ENCODE measurements around the gene CNIH3. TPM values are rescaled to one million over a fixed set of nuclear protein-coding genes. Genes with fewer than 3 reads are reported as not detected.

Gene CNIH3
- total RNA-seq, 2 experiments from 2014 or later: 0.82 to 1.3 TPM

DNA sequence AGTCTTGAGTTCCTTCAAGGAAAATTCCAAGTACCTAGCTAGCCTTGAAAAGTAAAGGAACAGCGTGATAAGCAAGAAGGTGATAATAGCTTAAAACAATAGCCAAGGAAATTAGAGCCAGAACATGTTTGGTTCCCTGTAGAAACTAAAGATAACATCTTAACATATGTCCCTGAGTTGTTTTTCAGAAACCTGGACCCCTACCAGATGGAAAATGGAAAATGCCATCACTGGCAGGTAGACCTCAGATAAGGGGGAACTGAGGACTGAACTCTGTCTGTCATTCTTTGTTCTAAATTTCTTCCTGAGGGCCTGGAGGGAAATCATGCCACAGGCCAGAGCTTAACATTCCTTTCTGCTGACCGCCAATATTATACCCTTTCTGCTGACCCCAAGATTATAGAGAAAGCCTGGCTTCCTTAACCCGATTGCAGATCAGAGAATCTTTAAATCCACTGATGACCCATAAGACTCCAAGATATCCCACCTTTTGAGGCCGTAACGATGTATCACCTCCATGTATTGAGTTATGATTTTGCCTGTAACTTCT lies 23.4 kb downstream of the CNIH3 start:
- ChIA-PET CTCF (no interaction called here), POLR2A (no interaction called here)

DNA sequence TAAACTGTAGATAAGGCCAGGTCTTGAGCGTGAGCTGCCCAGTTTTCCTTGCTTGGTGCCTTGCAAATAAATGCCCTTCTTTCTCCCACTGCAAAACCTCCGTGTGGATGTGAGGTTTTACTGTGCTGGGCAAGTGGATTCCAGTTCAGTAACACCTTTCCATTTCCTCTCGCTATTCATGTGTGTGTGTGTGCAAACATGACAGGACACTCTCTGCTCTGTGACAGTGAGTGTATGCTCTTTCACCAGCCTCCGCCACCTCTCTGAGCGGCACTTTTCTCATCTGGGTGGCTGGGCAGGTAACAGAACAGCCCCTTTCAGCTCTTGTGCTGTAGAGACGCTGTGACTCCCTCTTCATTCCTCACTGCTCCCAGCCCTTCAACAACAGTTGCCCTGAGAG lies 23.9 kb downstream of the CNIH3 start:
- ChIA-PET CTCF (no interaction called here), POLR2A (no interaction called here)

DNA sequence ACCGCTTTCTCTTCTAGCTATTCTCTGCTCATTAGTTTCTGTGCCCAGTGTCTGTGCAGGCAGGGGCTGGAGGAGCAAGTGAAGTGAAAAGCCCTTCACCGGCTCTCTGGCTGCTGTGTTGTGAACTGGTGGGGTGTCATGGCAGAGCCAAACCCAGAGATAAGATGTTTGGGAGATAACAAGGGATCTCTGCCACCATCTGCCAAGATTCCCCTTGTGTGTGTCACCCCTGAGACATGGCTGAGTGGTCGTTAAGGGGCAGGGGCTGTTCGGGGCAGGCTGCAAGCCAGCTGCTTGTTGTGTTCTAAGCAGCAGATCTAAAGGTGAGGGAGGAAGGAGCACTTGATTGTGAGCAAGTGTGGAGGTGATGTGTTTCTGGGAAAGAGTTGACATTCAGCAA lies 24.5 kb downstream of the CNIH3 start:
- POLR2A ChIA-PET: no interaction called here
- CTCF ChIA-PET: no interaction called here

DNA sequence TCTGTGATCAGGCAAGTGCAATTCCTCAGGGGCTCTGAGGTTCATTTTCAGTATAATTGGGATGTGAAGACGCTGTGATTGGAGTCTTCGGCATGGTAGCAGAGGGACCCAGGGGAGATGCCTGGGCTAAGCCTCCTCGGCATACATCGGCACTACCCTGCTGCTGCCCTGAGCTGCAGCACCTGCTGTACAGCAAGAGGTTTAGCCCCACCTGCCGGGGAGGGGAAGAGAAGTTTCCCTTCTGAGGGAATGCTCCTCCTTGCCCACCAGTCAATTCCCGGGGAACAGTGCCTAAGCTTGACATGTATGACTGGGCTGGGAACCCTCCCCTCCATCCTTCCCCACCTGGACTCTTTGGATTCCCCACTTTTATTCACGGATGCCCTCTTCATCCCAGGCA lies 24.9 kb downstream of the CNIH3 start:
- CTCF ChIA-PET: no interaction called here
- POLR2A ChIA-PET: no interaction called here

DNA sequence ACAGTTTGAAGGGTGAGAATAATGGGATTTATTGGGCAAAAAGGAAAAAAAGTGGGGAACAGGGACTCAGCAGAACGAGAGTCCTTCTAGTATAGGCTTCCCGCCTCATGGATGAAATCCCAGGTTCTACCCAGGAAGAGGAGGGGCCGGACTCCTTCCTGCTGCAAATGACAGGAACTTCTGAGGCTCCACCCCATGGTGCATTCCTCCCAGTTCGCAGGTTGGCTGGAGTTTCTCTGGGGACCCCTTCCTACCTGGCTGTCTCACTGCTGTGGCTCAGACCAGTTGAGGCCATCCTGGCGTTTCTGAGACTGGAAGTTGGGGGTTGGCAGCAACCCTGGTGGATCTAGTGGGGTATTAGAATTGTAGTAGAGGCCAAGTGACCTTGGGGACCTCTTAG lies 27.5 kb downstream of the CNIH3 start:
- ChIA-PET CTCF (interaction anchor here (1.0 kb wide), 1 partner anchor 9 kb away, joined by 3 read pairs; no protein-coding TSS in a partner anchor), POLR2A (no interaction called here)

DNA sequence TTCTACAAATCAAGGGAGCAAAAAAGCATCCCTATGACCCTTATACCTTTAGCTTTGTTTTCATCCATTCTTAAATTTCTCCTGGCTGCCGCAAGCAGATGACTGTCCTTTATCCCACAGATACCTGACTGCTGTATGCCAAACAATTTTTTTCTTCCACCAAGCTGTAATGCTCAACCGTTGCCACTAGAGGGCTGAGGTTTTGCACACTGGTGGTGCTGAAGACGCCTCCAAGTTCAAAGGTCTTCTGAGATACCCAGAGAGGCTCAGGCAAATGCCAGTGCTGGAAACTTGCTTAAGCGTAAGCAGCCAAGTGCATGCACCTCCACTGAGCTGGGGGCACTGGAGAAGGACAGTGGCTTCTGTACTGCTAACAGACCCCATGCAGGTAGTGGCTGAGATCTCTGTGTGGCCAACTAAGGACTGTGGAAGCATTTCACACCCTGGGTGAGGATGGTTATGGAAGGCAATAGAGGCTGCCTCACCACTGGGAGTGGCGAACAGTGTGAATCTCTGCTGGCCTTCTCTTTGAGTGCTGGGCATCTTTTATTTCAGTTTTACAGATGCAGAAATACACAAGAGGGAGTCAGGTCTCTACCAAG lies 28.5 kb downstream of the CNIH3 start:
- ChIA-PET POLR2A (interaction anchor here (0.6 kb wide), 1 partner anchor 925 kb away, joined by 6 read pairs; no protein-coding TSS in a partner anchor), CTCF (interaction anchor here (1.0 to 1.6 kb wide), 4 partner anchors 10 to 131 kb away, joined by 3 to 4 read pairs (median 4); no protein-coding TSS in a partner anchor)

DNA sequence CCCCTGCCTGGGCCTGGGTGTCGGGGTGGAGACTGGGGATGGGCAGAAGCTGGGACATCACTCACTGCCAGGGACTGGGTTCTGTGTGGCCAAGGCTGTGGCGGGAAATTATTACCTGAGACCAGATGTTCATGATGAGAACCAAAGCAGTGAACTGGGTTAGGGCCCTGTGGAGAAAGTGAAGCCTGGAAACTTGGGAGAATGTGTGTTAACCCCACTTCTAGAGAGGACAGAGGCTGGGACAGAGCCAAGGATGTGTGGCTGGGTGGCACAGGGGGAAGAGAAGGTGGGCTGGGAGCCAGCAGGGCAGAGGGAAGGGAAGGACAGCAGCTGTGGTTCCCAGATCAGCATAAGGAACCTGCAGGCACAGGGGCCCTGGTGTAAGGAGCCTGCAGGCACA lies 31.3 kb downstream of the CNIH3 start:
- CTCF ChIA-PET: no interaction called here

DNA sequence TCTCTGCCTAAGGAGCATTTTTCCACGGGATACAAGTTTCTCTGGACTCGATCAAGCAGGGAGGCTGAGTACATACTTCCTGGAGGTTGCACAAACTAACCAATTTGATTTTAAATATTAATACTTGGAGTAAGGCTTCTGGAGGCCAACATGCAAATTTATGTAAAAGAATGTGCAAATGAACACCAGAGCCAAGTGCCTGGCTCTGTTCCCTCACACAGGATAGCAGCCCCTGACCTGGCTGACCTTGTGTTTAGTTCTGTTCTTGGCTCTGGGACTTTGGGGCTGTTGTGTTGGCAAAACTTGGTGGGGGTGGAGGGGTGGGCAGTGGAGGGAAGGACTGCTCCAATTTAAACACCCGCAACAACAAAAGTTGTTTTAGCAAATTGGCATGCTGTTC lies 34.2 kb downstream of the CNIH3 start:
- ChIA-PET POLR2A (no interaction called here), CTCF (no interaction called here)

More for the DNA sequence above, 31.3 kb downstream of the CNIH3 start:
- POLR2A ChIA-PET: no interaction called here

DNA sequence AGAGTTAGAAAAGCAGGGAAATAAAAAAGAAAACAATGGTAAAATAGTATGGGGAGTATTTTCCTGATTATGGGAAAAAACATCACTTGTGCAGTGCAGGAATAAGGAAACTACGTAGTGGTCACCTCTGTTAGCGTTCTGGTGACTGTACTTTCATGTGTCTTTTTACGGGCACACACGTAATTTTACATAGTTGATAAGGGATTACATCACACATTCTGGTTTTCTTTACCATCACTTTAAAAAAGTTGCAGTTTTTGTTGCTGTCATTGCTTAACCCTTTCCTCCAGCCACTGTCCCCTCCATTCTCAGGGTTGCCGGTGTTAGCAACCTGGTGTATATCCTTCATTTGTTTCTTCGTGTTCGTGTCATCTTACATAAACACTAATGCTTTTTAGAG lies 35.1 kb downstream of the CNIH3 start:
- ChIA-PET POLR2A (no interaction called here), CTCF (no interaction called here)

DNA sequence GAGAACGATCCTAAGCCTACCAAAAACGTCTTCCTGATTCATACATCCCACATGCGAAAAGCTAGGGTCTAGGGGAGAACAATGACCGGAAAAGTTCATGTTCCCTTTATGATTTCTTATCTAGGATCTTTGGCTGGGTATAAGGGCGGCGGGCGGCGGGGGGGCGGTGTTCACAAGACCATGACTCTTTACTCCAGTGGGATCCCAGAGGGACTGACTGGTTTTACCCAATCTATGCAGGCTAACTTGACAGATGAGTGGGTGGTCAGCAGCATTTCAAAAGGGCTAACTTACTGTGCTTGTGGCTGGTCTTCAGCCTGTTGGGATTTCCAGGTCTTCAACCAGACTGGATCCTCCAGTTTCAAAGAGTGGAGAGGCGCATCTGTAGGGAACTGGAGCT lies 40.3 kb downstream of the CNIH3 start:
- POLR2A ChIA-PET: no interaction called here
- CTCF ChIA-PET: interaction anchor here (1.3 kb wide), 1 partner anchor 143 kb away, joined by 5 read pairs; no protein-coding TSS in a partner anchor

DNA sequence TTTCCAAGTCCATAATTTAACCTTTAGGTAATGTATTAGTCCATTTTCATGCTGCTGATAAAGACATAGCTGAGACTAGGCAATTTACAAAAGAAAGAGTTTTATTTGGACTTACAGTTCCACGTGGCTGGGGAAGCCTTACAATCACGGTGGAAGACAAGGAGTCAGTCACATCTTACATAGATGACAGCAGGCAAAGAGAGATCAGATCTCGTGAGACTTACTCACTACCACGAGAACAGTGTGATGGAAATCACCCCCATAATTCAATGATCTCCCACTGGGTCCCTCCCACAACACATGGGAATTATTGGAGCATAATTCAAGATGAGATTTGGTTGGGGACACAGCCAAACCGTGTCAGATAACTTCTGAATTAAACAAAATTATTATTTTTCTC lies 44.0 kb downstream of the CNIH3 start:
- ChIA-PET POLR2A (no interaction called here), CTCF (no interaction called here)

DNA sequence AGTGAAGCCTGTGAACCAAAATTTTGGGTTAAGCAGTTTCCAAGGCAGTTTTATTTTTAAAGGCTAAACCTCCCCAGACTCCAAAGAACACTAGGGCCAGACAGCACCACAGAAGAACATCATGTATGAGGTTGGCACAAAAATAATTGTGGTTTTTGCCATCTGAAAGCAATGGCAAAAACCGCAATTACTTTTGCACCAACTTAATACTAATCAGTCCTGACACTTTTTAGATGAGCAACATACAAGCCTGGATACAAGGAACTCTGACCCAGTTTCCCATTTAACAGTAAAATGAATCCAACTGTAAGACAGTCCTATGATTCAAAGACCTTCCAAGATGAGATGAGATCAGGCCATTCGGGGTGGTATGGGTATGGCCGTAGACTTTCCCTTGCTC lies 46.8 kb downstream of the CNIH3 start:
- CTCF ChIA-PET: no interaction called here
- POLR2A ChIA-PET: no interaction called here

DNA sequence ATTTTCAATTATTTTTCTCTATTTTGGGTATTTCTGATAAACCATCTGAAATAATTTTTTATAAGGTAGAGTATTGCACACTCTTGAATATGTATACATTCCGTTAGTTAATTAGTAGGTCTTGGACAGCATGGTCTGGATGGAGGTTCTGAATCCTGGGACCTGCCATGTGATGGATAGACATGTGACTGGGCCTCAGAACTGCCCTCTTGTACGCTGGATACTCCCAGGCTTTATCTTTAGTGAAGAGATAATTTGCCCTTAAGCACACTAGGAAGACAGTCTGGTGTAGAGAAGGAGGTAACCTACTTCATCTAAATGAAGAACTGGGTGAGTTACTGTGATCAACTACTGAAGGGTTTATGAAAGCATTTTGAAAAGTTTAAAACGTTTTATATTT lies 48.9 kb downstream of the CNIH3 start:
- POLR2A ChIA-PET: no interaction called here
- CTCF ChIA-PET: no interaction called here

DNA sequence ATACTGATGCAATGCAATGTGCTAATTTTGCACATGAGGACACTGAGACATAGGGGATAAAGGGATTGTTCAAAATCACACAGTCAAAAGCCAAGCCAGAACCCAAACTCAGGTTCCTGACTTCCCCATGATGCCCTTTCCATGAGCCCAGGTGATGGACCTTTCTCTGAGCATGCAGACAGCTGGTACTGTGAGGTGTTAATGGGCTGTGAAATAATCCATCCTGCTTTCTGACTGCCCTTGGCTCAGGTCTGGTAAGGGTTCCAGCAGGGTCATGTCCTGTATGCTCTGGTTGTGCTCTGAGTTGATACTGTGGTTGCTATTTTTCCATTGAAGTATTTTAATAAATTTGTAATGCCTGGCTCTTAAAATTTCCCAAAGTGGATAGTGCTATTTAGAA lies 50.0 kb downstream of the CNIH3 start:
- POLR2A ChIA-PET: no interaction called here
- CTCF ChIA-PET: no interaction called here

DNA sequence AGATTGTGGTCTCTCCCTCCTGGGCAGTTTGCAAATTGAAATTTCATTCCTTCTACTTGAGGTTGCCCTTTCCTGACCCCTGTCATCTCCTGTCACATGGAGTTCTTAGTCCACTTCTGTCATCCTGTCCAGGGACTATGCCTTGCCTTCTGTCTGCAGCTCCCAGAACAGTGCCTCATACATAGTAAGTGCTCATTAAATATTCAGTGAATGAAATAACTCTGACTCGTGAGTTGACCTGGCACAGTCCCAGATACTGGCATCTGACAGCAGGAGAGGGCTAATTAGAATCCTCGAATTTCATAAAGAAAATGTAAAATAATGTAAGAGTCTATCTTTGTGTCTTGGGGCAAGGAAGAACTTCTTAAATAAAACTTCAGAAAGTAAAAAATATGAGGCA lies 50.8 kb downstream of the CNIH3 start:
- CTCF ChIA-PET: no interaction called here
- POLR2A ChIA-PET: interaction anchor here (0.7 kb wide), 1 partner anchor 30 kb away, joined by 3 read pairs; no protein-coding TSS in a partner anchor

DNA sequence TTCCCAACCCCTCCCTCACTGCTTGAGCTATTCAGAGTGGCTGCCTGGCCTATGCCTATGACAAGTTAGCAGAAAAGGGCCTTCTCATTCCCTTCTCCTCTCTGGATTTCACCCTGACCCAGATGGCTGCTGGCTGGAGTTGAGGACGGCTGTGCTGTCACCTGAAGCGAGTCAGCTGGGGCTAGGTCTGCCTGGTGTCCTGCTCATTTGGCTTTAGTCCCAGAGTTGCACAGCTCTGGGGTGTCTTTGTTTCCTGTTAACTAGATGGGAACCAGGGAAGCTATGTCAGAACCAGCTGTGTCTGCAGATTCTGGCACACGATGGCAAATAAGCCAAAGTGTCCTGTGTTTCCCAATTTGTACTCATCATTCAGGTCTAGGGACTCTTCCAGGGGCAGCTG lies 52.9 kb downstream of the CNIH3 start:
- CTCF ChIA-PET: no interaction called here
- POLR2A ChIA-PET: no interaction called here

DNA sequence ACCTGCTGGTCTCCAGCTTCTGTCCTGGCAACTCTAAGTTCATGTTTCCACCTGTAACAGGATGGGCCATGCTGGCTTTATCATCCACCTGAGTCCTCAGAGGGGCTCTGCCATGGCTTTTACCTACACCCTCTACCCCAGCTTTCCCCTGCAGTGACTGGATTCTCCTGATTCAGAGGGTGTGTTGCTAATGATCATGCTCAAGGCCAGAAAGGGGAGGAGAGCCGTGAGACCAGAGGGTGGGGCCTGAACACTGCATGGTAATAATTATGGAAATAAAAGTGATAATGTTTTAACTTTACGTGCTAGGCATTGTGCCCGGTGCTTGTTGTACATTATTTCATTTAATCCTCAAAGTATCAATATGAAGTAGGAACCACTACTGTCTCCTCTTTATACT lies 53.3 kb downstream of the CNIH3 start:
- ChIA-PET POLR2A (no interaction called here), CTCF (no interaction called here)

DNA sequence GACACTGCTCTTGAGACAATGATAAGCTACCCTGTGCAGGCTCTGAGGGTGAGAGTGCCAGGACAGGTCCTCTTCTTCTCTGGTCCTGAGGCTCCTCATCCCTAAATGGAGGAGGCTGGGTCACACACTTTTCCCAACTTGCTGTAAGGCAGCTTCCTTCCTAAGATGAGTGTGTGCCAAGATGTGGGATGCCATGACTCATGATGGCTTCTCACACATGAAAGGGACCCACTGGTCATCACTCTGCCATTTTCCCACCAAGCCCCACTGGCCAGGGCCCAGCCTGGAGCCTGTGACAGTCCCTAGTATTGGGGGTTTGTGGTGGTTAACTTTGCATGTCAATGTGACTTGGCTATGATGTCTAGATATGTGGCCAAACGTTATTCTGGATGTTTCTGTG lies 54.4 kb downstream of the CNIH3 start:
- POLR2A ChIA-PET: no interaction called here
- CTCF ChIA-PET: no interaction called here

DNA sequence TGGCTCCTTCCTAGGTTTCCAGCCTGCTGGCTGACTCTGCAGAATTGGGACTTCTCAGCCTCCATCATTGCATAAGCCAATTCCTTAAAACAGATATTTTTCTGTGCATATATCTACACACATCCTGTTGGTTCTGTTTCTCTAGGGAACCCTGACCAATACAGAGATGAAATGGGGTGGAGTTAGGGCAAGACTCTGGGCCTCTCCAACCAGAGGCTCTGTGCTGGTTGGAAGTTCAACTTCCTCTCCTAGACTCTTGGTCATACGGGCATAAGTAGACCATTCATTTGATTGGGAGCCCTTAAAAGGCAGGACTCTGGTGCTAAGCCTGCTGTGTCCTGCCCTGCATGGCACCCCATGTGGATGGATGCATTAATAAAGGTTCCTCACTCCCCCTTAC lies 55.0 kb downstream of the CNIH3 start:
- POLR2A ChIA-PET: no interaction called here
- CTCF ChIA-PET: no interaction called here

DNA sequence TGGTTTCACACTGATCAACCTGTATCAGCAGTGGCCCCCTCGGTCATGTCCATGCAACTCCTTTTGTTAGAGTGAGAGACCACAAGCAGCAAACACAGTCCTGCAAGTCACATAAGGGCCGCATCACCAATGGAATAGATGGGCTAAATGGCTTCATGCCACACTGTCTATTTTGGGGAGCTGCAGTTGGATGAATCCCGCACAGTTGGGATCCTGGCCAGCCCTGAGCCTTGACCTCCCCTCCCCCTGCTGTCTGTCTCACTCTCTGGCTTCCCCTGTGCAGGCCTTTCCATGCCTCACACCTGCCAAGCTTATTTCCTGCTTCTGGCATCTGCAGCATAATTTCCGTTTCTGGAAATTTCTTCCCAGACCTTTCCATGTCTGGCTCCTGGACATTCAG lies 57.0 kb downstream of the CNIH3 start:
- CTCF ChIA-PET: no interaction called here
- POLR2A ChIA-PET: no interaction called here

DNA sequence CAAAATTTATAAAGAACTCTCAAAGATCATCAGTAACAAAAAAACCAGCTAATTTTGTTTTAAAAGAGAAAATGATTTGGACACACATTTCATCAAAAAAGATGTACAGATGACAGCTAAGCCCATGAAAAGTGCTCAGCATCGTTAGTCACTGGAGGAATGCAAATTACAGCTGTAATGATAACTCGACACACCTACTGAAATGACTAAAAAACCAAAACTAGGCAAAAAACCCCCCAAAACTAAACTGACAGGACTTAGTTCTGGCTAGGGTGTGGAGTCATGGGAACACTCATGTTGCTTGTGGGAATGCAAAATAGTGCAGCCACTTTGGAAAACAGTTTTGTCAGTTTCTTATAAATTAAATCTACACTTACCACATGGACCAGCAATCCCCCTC lies 59.5 kb downstream of the CNIH3 start:
- ChIA-PET CTCF (no interaction called here), POLR2A (no interaction called here)

DNA sequence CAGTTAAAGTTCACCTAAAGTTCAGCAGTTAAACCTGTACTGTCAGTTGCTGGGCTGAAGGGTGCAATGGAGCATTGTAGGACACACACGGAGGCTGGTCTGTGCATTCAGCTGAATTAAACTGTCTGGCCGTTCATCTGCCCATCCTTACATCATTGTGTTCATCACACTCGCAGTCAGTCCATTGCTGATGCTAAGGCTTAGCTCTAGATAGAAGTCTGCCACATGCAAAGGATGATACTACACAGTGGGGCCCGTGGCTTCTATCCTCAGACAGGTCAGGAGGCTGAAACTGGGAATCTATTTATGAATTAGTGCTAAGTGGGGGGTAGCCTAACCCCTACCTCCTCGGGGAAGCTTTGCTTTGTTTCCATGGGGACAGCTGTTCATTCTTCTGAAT lies 60.4 kb downstream of the CNIH3 start:
- CTCF ChIA-PET: no interaction called here
- POLR2A ChIA-PET: no interaction called here
